ENCODE results near the gene SMC1A. TPM values are rescaled to one million over a fixed set of nuclear protein-coding genes. Genes with fewer than 3 reads are reported as not detected.
"Not testable (repeated sequence)": the region's sequence is repeated elsewhere in the genome, so short reads cannot be mapped to it uniquely, and the experiment has no call there.

Gene SMC1A
- total RNA-seq, 4 donors from 2014 or later, result 35.5 to 119 (median 39.7) TPM

GRCh38 chrX:53374923-53375322, 47.5 kb downstream of the SMC1A start:
- TF ChIP-seq CTCF (IDR thresholded peaks at IDR 0.05), result no peak
- no peak for TF ChIP-seq POLR2A (IDR thresholded peaks at IDR 0.05)
- Histone ChIP-seq H3K4me3 (no peak overlapping the region), H3K4me1 (no peaks in the 10 kb centered on the region), H3K9me3 (no peaks in the 10 kb centered on the region), H3K27me3 (no peaks in the 10 kb centered on the region), H3K27ac (no peak overlapping the region), H3K36me3 (peaks cover 0 to 1% (median 0%) of the 10 kb centered on the region in 3 donors)
- no peak for DNase-seq

GRCh38 chrX:53374222-53374820, 48.1 kb downstream of the SMC1A start:
- TF ChIP-seq CTCF (IDR thresholded peaks at IDR 0.05) (no peak), POLR2A (IDR thresholded peaks at IDR 0.05) (no peak)
- H3K27ac ChIP-seq, result no peak overlapping the region
- no peak overlapping the region for H3K4me3 ChIP-seq

GRCh38 chrX:53373307-53373706, 49.1 kb downstream of the SMC1A start:
- Histone ChIP-seq H3K27ac (no peak overlapping the region), H3K4me3 (no peak overlapping the region), H3K27me3 (no peaks in the 10 kb centered on the region), H3K9me3 (no peaks in the 10 kb centered on the region), H3K4me1 (no peaks in the 10 kb centered on the region), H3K36me3 (no peaks in the 10 kb centered on the region)
- TF ChIP-seq POLR2A (IDR thresholded peaks at IDR 0.05), result no peak
- no peak for TF ChIP-seq CTCF (IDR thresholded peaks at IDR 0.05)
- no peak for DNase-seq

More at GRCh38 chrX:53374222-53374820, 48.1 kb downstream of the SMC1A start:
- no peaks in the 10 kb centered on the region for H3K4me1 ChIP-seq
- DNase-seq, result no peak
- H3K27me3 ChIP-seq, result no peaks in the 10 kb centered on the region
- no peaks in the 10 kb centered on the region for H3K9me3 ChIP-seq
- no peaks in the 10 kb centered on the region for H3K36me3 ChIP-seq

GRCh38 chrX:53366454-53366853, 56.0 kb downstream of the SMC1A start:
- not testable (repeated sequence) for H3K9me3 ChIP-seq, DNase-seq, H3K4me1 ChIP-seq, H3K27ac ChIP-seq, H3K36me3 ChIP-seq, H3K4me3 ChIP-seq, H3K27me3 ChIP-seq

- H3K9me3 ChIP-seq, result no peaks in the 10 kb centered on the region
- H3K4me3 ChIP-seq, result no peak overlapping the region
- no peak for TF ChIP-seq POLR2A (IDR thresholded peaks at IDR 0.05)
- no peaks in the 10 kb centered on the region for H3K27me3 ChIP-seq
- no peak for DNase-seq
- H3K27ac ChIP-seq, result no peak overlapping the region
- no peaks in the 10 kb centered on the region for H3K4me1 ChIP-seq
- H3K36me3 ChIP-seq, result no peaks in the 10 kb centered on the region
Measured at GRCh38 chrX:53362449-53362848, 60.0 kb downstream of the SMC1A start.

GRCh38 chrX:53357799-53358530, 64.5 kb downstream of the SMC1A start:
- Histone ChIP-seq H3K4me3 (no peak overlapping the region), H3K27ac (no peak overlapping the region), H3K27me3 (no peaks in the 10 kb centered on the region), H3K4me1 (no peaks in the 10 kb centered on the region), H3K36me3 (no peaks in the 10 kb centered on the region), H3K9me3 (no peaks in the 10 kb centered on the region)
- no peak for DNase-seq
- TF ChIP-seq CTCF (IDR thresholded peaks at IDR 0.05) (no peak), POLR2A (IDR thresholded peaks at IDR 0.05) (no peak)
